Activated T-helper 1 cell treated with anti-CD3 and anti-CD28 coated beads, Interleukin-12 subunit alpha, Interleukin-12 subunit beta, Interleukin-2, Interleukin-4 antibody, amounts not matched to agents 30 ng/mL and 10 ng/mL and 1 ng/mL, durations not matched to agents 14 hours and 24 hours and 36 hours (primary cell): ENCODE data around the gene KCNK2. TPM values are rescaled to one million over a fixed set of nuclear protein-coding genes. Genes with fewer than 3 reads are reported as not detected.

Experiments used
- DNase-seq: peaks from one replicate; pipeline ENCODE4 v3.0.0; 2021; ENCODE audit warnings: low spot score
- H3K27ac Mint-ChIP-seq: one replicate; pipeline ENCODE4 v1.8.0; 2021; ENCODE audit warnings: mild to moderate bottlenecking, mixed read lengths
- H3K27me3 Mint-ChIP-seq: one replicate; pipeline ENCODE4 v1.8.0; 2022; ENCODE audit warnings: mild to moderate bottlenecking, moderate library complexity, mixed read lengths; ENCODE audit not compliant: insufficient read depth
- H3K36me3 Mint-ChIP-seq: one replicate; pipeline ENCODE4 v1.8.0; 2021; ENCODE audit warnings: low read depth, mixed read lengths
- H3K4me1 Mint-ChIP-seq: one replicate; pipeline ENCODE4 v1.8.0; 2021; ENCODE audit warnings: low read depth, mixed read lengths
- H3K4me3 Mint-ChIP-seq: one replicate; pipeline ENCODE4 v1.8.0; 2021; ENCODE audit warnings: mild to moderate bottlenecking, moderate library complexity, mixed read lengths
- H3K9me3 Mint-ChIP-seq: one replicate; pipeline ENCODE4 v1.8.0; 2021; ENCODE audit warnings: mixed read lengths
- intact Hi-C: fragments of 100-400 bp; cut with micrococcal nuclease; formaldehyde crosslinking; loops from one replicate; pipeline ENCODE4 v1.15.1; 2024
- total RNA-seq: library from RNA; stranded (reverse); gene quantifications from 2 replicates; pipeline ENCODE4 v1.2.3, GENCODE V29; 2022

The KCNK2 gene
- total RNA-seq, 1 donor from 2014 or later = not detected

DNA sequence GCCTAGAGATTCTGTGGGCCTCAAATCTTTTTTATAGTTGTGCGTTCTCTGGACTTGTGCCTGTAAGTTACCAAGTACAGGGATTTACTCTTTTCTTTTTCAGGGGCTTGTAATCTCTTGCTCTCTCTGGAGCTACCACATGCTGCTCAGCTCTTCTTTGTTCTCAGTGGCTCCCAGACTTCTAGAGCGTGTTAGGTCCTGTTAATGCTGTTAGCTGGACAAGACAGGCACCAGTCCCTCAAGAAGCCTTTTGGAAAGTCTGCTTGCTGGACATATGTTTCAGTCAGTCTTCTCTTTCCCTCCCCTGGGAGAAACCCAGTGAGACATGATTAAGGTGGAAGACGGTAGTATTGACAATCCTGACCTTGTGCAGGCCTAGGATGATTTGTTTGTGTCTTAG, 29.4 kb downstream of the KCNK2 start:
- Mint-ChIP-seq H3K4me3 (no peak overlapping the region), H3K27me3 (no peaks in the 10 kb centered on the region), H3K4me1 (no peaks in the 10 kb centered on the region), H3K9me3 (no peaks in the 10 kb centered on the region), H3K36me3 (no peaks in the 10 kb centered on the region), H3K27ac (no peak overlapping the region)
- no peak for DNase-seq
- intact Hi-C loops = no loop called here

DNA sequence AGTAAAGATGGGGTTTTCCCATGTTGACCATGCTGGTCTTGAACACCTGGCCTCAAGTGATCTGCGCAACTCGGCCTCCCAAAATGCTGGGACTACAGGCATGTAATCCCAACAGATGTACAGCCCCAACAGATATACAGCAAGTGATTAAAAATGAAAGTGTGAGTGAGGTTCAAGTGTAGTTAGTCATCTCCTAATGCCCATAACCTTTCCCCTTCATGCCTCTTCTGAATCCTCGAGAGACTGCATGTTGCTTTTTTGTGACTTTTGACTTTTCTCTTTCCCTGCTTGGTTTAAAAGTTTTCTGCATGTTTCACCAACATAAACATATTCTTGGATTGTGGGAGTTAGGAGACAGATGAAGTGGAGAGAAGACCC, 31.2 kb downstream of the KCNK2 start:
- H3K36me3 Mint-ChIP-seq = no peaks in the 10 kb centered on the region
- intact Hi-C loops = no loop called here
- no peak overlapping the region for H3K27ac Mint-ChIP-seq
- H3K9me3 Mint-ChIP-seq = no peaks in the 10 kb centered on the region
- H3K4me1 Mint-ChIP-seq = no peaks in the 10 kb centered on the region
- H3K27me3 Mint-ChIP-seq = no peaks in the 10 kb centered on the region
- no peak for DNase-seq
- no peak overlapping the region for H3K4me3 Mint-ChIP-seq

DNA sequence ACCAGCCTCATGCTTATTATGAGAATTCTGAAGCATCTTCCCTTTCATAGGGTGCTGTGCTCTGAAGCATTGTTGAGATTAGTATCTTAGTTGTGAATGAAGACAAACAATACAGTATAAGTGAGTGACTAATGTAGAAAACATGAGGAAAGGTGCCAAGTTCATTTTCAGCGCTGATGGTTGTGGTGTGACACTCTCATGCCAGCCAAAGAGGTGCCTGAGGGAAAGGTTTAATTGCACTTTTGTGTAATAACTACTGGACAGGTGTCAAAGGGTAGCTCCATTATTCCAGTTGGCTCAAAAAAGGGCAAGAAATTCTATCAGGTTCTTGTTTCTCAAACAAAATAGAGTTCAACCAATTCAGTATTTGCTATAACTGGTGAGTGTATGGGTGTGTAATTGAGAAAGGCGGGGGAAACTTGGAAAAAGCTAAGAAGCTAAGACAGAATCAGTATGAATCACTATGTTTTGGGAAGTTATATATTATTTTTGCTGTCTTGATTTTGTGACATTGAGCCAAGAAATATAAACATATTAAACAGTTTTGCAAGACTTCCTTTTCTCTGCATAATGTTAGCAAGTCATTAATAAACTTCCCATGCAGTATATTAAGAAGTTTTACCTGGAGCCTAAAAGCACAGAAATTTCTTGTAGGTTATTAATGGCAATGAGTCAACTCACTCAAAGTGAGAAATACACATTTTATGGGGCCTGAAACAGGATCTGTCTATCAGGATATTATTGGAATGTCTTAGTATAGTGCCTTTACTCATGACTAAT, 31.8 kb downstream of the KCNK2 start:
- H3K36me3 Mint-ChIP-seq = no peaks in the 10 kb centered on the region
- H3K4me1 Mint-ChIP-seq = no peaks in the 10 kb centered on the region
- DNase-seq = no peak
- H3K4me3 Mint-ChIP-seq = no peak overlapping the region
- no peak overlapping the region for H3K27ac Mint-ChIP-seq
- H3K9me3 Mint-ChIP-seq = no peaks in the 10 kb centered on the region
- H3K27me3 Mint-ChIP-seq = no peaks in the 10 kb centered on the region
- intact Hi-C loops = no loop called here

DNA sequence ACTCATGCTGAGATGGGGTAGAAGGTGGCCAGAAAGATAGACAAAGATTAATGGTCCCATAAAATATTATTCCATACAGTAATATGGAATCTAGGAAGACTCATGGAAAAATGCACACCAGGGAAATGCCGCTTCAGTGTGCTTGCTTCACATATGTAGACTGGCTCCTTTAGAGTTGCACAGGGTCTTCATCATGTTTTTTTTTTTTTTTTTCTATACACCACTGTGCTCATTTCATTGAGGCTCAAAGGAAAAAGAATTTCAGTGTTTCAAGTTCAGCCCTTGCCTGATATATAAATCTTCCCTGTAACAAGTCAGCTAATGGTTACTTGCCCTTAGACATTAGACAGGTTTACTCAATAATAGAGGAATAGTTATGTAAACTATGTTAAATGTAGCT, 33.2 kb downstream of the KCNK2 start:
- Mint-ChIP-seq H3K27ac (no peak overlapping the region), H3K36me3 (no peaks in the 10 kb centered on the region), H3K4me1 (no peaks in the 10 kb centered on the region), H3K9me3 (no peaks in the 10 kb centered on the region), H3K4me3 (no peak overlapping the region), H3K27me3 (no peaks in the 10 kb centered on the region)
- no peak for DNase-seq
- intact Hi-C loops = no loop called here

DNA sequence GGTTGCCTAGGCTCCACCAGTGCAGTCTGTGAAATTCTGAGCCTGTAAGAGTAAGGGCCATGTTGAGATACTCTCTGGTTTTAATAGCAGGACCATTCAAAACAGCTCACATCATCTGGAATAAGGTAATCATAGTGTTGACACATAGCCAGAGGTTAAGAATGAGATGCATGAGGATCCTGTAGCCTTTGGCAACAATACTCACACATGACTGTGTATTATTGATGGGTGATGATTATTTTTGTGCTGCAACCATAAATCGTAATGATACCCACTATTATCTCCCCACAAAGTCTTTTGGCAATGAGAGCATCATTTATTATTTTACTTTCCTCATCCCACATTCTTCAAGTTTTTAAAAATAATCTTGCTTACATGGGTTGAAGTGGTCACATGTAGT, 35.5 kb downstream of the KCNK2 start:
- DNase-seq = no peak
- intact Hi-C loops = no loop called here
- H3K36me3 Mint-ChIP-seq = no peaks in the 10 kb centered on the region
- no peak overlapping the region for H3K27ac Mint-ChIP-seq
- no peaks in the 10 kb centered on the region for H3K27me3 Mint-ChIP-seq
- no peaks in the 10 kb centered on the region for H3K9me3 Mint-ChIP-seq
- H3K4me1 Mint-ChIP-seq = no peaks in the 10 kb centered on the region
- no peak overlapping the region for H3K4me3 Mint-ChIP-seq

DNA sequence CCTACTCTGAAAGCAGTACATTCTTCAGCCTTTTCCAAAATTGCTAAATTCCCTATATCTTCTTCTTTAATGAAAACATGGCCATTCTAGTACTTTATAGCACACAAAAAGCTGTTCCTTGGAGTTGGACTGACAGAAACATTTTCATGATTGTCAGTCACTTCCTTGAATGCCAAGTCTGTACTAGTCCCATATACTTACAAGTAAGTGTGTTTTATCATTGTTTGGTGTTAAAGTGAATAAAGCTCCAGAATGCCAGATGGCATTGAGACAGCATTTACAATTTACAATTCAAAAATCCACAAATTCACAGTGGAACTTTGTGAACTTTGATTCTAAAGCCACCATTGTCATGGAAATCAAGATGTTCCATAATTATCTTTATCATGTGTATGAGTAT, 36.5 kb downstream of the KCNK2 start:
- Mint-ChIP-seq H3K4me1 (no peaks in the 10 kb centered on the region), H3K27me3 (no peaks in the 10 kb centered on the region), H3K36me3 (no peaks in the 10 kb centered on the region), H3K9me3 (no peaks in the 10 kb centered on the region), H3K27ac (no peak overlapping the region), H3K4me3 (no peak overlapping the region)
- DNase-seq = no peak
- intact Hi-C loops = no loop called here

DNA sequence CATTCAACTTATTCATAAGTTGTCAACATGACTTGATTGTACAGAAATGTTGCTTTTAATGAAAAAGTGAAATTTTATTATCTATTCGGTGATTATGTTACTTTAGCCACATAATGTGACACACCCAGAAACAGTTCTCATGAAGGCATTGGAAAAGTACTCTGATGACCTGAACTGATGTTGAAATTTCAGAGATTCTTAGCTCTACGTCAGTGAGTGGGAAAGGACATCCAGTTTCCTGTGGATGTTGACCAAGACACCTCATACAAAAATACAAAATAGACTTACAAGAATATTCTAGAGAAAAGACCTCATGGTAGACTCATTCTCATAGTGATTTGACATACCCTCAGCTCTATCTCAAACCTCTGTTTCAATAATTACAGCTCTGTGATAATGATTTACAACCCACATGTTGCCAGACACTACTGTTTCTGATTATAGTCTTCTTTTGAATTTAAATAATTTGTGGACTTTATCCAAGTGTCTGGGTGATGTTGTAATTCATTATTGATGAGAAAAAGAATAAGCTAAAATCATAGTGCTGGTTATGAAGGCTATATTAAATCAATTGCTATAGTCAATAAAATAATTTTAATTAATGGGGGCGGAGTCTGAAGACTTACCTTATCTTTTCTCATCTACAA, 37.3 kb downstream of the KCNK2 start:
- Mint-ChIP-seq H3K4me3 (no peak overlapping the region), H3K4me1 (no peaks in the 10 kb centered on the region), H3K9me3 (no peaks in the 10 kb centered on the region), H3K27ac (no peak overlapping the region), H3K27me3 (no peaks in the 10 kb centered on the region), H3K36me3 (no peaks in the 10 kb centered on the region)
- intact Hi-C loops = no loop called here
- DNase-seq = no peak

DNA sequence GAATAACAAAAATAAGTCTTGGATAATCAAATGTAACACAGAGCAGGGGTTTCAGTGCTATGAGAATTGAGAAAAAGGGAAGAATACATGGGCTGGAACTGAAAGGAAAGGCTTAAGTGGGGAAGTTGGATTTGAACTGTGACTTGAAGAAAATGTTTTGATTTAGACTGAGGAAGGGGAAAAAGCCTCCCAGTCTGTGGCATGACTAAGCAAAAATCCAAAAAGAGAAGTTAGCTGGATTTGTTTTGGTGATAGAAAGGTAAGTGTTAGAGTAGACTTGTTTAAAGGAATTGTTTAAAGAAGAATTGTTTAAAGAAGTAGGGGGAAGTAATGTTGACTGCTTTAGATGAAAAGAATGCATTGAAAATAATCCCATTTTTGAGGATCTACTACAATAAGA, 46.0 kb downstream of the KCNK2 start:
- Mint-ChIP-seq H3K9me3 (no peaks in the 10 kb centered on the region), H3K27ac (no peak overlapping the region), H3K4me3 (no peak overlapping the region), H3K36me3 (no peaks in the 10 kb centered on the region), H3K27me3 (no peaks in the 10 kb centered on the region), H3K4me1 (no peaks in the 10 kb centered on the region)
- intact Hi-C loops = no loop called here
- DNase-seq = no peak

DNA sequence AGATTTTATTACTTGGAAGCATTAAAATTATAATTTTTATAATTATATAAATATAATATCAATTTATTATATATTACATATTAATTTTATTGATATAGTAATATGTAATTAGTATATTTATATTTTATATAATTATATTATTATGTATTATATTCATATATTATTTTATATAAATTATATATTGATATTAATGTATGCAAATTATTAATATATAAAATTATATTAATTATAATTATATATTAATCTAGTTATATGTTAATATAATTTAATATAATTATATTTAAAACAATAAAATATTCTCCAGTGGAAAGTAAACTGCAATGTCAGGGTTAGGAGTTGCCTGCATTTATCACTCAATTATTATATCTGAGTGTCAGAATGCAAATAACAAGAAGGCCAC, 48.8 kb downstream of the KCNK2 start:
- Mint-ChIP-seq H3K4me3 (no peak overlapping the region), H3K27me3 (no peaks in the 10 kb centered on the region), H3K9me3 (no peaks in the 10 kb centered on the region), H3K4me1 (no peaks in the 10 kb centered on the region), H3K27ac (no peak overlapping the region), H3K36me3 (no peaks in the 10 kb centered on the region)
- intact Hi-C loops = no loop called here
- DNase-seq = no peak

DNA sequence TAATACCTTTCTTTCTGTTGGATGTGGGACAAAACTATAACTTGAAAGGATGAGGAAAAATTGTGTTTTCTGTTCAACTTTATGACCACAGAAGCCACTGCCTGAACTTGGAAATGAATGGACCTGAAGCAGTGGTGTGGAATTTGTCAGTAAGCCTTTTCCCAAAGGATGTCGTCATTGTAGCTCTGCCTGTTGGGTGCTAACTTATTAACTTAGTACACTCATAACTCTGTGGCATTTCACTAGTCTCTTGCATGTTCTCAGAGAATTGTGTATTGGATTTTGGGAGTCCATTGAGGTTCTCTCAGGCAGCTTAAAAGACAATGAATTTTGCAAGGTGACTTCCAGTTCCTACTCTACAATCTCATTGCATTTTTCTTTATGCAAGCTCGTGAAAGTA, 49.6 kb downstream of the KCNK2 start:
- Mint-ChIP-seq H3K4me1 (no peaks in the 10 kb centered on the region), H3K4me3 (no peak overlapping the region), H3K36me3 (no peaks in the 10 kb centered on the region), H3K27me3 (no peaks in the 10 kb centered on the region), H3K9me3 (no peaks in the 10 kb centered on the region), H3K27ac (no peak overlapping the region)
- intact Hi-C loops = no loop called here
- DNase-seq = no peak

DNA sequence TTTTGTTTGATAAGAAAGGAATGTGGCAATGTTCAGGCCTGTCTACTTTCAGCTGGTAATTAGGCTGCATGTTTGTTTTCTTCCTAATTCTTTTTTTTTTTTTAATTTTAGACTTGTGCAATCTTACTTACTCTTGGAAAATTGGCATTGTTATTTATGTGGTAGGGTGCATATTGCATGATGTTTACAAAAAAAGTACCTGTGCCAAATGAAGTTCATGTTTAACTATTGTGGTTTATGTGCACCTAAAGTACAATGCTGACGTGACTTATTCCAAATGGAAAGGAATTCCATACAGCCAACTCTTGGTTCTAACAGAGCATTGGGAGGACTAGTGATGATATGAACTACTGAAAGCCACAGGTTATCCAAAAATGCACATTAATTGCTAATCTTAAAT, 51.0 kb downstream of the KCNK2 start:
- Mint-ChIP-seq H3K4me3 (no peak overlapping the region), H3K27me3 (no peaks in the 10 kb centered on the region), H3K27ac (no peak overlapping the region), H3K36me3 (no peaks in the 10 kb centered on the region), H3K4me1 (no peaks in the 10 kb centered on the region), H3K9me3 (no peaks in the 10 kb centered on the region)
- intact Hi-C loops = no loop called here
- no peak for DNase-seq

DNA sequence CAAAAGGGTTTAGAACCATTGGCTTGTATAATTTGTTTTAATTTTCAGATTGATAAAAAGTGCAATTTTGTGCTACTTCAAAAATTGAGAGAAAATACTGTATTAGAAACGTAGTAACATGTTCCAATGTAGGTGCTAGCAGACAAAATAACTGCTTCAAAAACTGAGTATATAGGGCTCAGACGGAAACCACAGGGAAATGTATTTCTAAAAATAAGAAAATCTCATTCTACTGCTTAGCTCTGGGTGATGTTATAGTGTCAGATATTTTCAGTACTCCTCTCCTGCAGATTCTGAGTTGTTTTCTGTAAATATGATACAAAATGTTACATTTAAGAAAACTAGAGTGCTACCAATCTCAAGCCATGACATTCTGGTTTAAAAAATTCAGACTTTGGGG, 55.4 kb downstream of the KCNK2 start:
- H3K36me3 Mint-ChIP-seq = no peaks in the 10 kb centered on the region
- no peak overlapping the region for H3K27ac Mint-ChIP-seq
- H3K4me3 Mint-ChIP-seq = no peak overlapping the region
- H3K4me1 Mint-ChIP-seq = no peaks in the 10 kb centered on the region
- DNase-seq = no peak
- intact Hi-C loops = no loop called here
- H3K9me3 Mint-ChIP-seq = no peaks in the 10 kb centered on the region
- H3K27me3 Mint-ChIP-seq = no peaks in the 10 kb centered on the region

DNA sequence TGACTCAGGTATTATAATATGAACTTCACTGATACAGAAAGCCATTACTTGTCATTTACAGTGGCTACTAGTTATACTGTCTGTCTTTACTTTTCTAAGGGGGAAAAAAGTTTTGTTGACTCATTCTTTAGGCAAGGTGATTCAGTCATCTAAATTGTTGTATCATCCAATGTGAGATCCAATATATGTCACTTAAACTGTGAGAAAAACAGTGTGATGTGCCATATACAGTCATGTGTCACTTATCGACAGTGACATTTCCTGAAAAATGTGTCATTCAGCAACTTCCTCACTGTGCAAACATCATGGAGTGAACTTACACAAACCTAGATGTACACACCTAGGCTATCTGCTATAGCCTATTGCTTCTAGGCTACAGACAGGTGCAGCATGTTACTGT, 57.6 kb downstream of the KCNK2 start:
- H3K27ac Mint-ChIP-seq = no peak overlapping the region
- no peak for DNase-seq
- no peaks in the 10 kb centered on the region for H3K36me3 Mint-ChIP-seq
- no peak overlapping the region for H3K4me3 Mint-ChIP-seq
- H3K4me1 Mint-ChIP-seq = no peaks in the 10 kb centered on the region
- intact Hi-C loops = no loop called here
- no peaks in the 10 kb centered on the region for H3K27me3 Mint-ChIP-seq
- no peaks in the 10 kb centered on the region for H3K9me3 Mint-ChIP-seq

DNA sequence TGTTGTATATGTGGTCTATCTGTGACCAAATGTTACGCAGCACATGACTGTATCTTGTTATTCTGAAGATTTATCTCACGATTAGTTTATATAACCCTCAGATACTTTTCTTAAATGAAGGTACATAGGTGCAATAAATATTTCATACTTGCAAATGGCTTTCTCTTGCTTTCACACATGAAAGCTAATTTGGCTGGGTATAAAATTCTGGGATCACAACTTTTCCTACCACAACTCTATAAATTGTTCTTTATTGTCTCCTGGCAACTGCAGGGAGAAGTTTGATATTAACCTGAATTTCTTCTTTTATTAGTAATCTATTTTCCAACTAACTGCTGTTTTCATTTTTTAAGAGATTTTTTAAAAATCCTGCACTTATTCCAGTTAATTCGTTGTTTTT, 58.9 kb downstream of the KCNK2 start:
- no peaks in the 10 kb centered on the region for H3K9me3 Mint-ChIP-seq
- H3K27me3 Mint-ChIP-seq = no peaks in the 10 kb centered on the region
- no peak for DNase-seq
- no peak overlapping the region for H3K4me3 Mint-ChIP-seq
- H3K4me1 Mint-ChIP-seq = no peaks in the 10 kb centered on the region
- H3K27ac Mint-ChIP-seq = no peak overlapping the region
- no peaks in the 10 kb centered on the region for H3K36me3 Mint-ChIP-seq
- intact Hi-C loops = no loop called here
